Measurements from ENCODE around the gene ALAD. TPM values are rescaled to one million over a fixed set of nuclear protein-coding genes. Genes with fewer than 3 reads are reported as not detected.
"Not testable (repeated sequence)": the region's sequence is repeated elsewhere in the genome, so short reads cannot be mapped to it uniquely, and the experiment has no call there.

The ALAD gene
- total RNA-seq, 3 donors from 2014 or later = 27.4 to 28.5 (median 28.3) TPM

DNA sequence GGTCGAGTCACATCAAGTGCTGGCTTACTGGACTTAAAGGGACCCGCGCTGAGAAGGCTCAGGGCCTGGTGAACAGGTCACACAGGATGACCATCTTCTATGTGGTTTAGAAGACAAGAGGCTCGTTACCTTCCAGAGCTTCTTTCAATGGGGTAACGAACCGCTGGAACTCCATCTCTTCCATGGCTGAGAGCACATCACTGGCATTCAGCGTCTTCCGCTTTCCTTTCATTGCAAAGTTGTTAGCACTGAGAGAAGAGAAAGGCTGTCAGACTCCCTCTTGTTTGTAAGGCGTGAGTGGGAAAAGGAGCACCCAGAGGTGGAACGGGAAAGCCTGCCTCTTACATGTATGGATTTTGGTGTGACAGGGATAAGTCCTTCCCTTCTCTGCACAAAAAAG, 8.4 kb upstream of the ALAD start:
- DNase-seq (ENCODE audit: low spot score in 2 of 2) = no peak
- Histone ChIP-seq H3K4me3 (peak overlapping the region; percentile 80 to 97 (median 91)), H3K4me1 (peaks cover 0 to 9% of the 10 kb centered on the region in 2 donors), H3K27me3 (no peaks in the 10 kb centered on the region), H3K36me3 (no peaks in the 10 kb centered on the region), H3K9me3 (no peaks in the 10 kb centered on the region), H3K27ac (peak overlapping the region; percentile 99)
- TF ChIP-seq POLR2A (IDR thresholded peaks at IDR 0.05) (no peak), POLR2AphosphoS5 (IDR thresholded peaks at IDR 0.05) (no peak)
- TF ChIP-seq, protein P1, sequence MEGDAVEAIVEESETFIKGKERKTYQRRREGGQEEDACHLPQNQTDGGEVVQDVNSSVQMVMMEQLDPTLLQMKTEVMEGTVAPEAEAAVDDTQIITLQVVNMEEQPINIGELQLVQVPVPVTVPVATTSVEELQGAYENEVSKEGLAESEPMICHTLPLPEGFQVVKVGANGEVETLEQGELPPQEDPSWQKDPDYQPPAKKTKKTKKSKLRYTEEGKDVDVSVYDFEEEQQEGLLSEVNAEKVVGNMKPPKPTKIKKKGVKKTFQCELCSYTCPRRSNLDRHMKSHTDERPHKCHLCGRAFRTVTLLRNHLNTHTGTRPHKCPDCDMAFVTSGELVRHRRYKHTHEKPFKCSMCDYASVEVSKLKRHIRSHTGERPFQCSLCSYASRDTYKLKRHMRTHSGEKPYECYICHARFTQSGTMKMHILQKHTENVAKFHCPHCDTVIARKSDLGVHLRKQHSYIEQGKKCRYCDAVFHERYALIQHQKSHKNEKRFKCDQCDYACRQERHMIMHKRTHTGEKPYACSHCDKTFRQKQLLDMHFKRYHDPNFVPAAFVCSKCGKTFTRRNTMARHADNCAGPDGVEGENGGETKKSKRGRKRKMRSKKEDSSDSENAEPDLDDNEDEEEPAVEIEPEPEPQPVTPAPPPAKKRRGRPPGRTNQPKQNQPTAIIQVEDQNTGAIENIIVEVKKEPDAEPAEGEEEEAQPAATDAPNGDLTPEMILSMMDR (IDR thresholded peaks at IDR 0.05) = no peak
- intact Hi-C loops (cut with DNase I; ENCODE audit: low total_unique reads) = no loop called here

GRCh38 chr9:113406873-113407511, 5.9 kb upstream of the ALAD start:
- TF ChIP-seq, protein P1 (IDR thresholded peaks at IDR 0.05) = peak; percentile 57 to 90 (median 87)
- H3K27me3 ChIP-seq; H3K4me1 ChIP-seq; H3K36me3 ChIP-seq; H3K4me3 ChIP-seq; H3K9me3 ChIP-seq; intact Hi-C loops (cut with DNase I; ENCODE audit: low total_unique reads): not testable (repeated sequence)
- H3K27ac ChIP-seq = peak overlapping the region; percentile 54 to 73
- peak; percentile 56 to 64 for DNase-seq (ENCODE audit: low spot score in 2 of 2)

DNA sequence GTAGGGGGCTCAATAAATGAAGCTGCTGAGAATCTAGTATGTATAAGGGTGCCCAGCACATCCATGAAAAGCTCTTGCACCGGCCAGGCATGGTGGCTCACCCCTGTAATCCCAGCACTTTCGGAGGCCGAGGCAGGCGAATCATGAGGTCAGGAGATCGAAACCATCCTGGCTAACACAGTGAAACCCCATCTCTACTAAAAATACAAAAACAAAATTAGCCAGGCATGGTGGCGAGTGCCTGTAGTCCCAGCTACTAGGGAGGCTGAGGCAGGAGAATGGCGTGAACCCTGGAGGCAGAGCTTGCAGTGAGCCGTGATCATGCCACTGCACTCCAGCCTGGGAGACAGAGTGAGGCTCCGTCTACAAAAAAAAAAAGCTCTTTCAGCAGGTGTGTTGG, 5.3 kb upstream of the ALAD start:
- H3K27me3 ChIP-seq; H3K36me3 ChIP-seq; intact Hi-C loops (cut with DNase I; ENCODE audit: low total_unique reads); H3K4me3 ChIP-seq; H3K9me3 ChIP-seq; DNase-seq (ENCODE audit: low spot score in 2 of 2); H3K4me1 ChIP-seq: not testable (repeated sequence)
- H3K27ac ChIP-seq = peak overlapping the region; percentile 54 to 73

DNA sequence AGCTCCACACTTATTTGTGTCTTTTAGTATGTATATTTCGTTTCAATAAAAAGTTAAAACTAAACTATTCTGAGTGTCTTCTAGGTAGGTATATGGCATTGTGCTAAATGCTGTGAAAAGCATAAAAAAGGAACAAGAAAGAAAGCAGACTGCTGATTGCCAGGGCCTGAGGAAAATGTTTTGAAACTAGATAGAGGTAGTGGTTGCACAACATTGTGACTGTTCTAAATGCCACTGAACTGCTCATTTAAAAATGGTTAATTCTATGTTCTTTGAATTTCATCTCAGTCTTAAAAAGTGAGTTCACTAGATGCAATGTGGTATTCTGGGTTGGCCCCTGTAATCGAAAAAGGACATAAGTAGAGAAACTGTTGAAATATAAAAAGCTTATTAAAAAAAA, 2.6 kb upstream of the ALAD start:
- H3K27me3 ChIP-seq = no peaks in the 10 kb centered on the region
- H3K36me3 ChIP-seq = no peaks in the 10 kb centered on the region
- TF ChIP-seq POLR2A (IDR thresholded peaks at IDR 0.05) (no peak), POLR2AphosphoS5 (IDR thresholded peaks at IDR 0.05) (no peak)
- TF ChIP-seq, protein P1 (IDR thresholded peaks at IDR 0.05) = no peak
- no peak for DNase-seq (ENCODE audit: low spot score in 2 of 2)
- no peaks in the 10 kb centered on the region for H3K9me3 ChIP-seq
- H3K4me3 ChIP-seq = no peak overlapping the region
- intact Hi-C loops (cut with DNase I; ENCODE audit: low total_unique reads) = no loop called here
- peaks cover 0 to 7% of the 10 kb centered on the region in 2 donors for H3K4me1 ChIP-seq
- no peak overlapping the region for H3K27ac ChIP-seq

- peak overlapping the region in 2 of 3 donors; percentile 78 to 85 for H3K4me3 ChIP-seq
- intact Hi-C loops (cut with DNase I; ENCODE audit: low total_unique reads) = no loop called here
- DNase-seq (ENCODE audit: low spot score in 2 of 2) = no peak
Observed at GRCh38 chr9:113399646-113400200, 1.4 kb downstream of the ALAD start.

GRCh38 chr9:113398796-113399195, 2.3 kb downstream of the ALAD start:
- Histone ChIP-seq H3K4me1 (peaks cover 0 to 7% of the 10 kb centered on the region in 2 donors), H3K27me3 (no peaks in the 10 kb centered on the region), H3K36me3 (no peaks in the 10 kb centered on the region), H3K9me3 (no peaks in the 10 kb centered on the region), H3K27ac (peak overlapping the region; percentile 9 to 80), H3K4me3 (no peak overlapping the region)
- intact Hi-C loops (cut with DNase I; ENCODE audit: low total_unique reads) = no loop called here
- no peak for DNase-seq (ENCODE audit: low spot score in 2 of 2)
- TF ChIP-seq, protein P1 (IDR thresholded peaks at IDR 0.05) = no peak
- TF ChIP-seq POLR2A (IDR thresholded peaks at IDR 0.05) = no peak
- no peak for TF ChIP-seq POLR2AphosphoS5 (IDR thresholded peaks at IDR 0.05)

More at GRCh38 chr9:113399646-113400200, 1.4 kb downstream of the ALAD start:
- Histone ChIP-seq H3K27ac (peak overlapping the region; percentile 15 to 80), H3K9me3 (no peaks in the 10 kb centered on the region), H3K27me3 (no peaks in the 10 kb centered on the region), H3K4me1 (peaks cover 0 to 7% of the 10 kb centered on the region in 2 donors), H3K36me3 (no peaks in the 10 kb centered on the region)
- TF ChIP-seq POLR2A (IDR thresholded peaks at IDR 0.05) = no peak
- no peak for TF ChIP-seq POLR2AphosphoS5 (IDR thresholded peaks at IDR 0.05)
